ACC112 (cell line): Measurements from ENCODE around the gene DOCK2.

Experiments used
- H2AFZ ChIP-seq: fragments of 200-600 bp; sonication (generic); one replicate; pipeline ENCODE4 v1.6.0; 2017; ENCODE audit warnings: antibody characterized with exemption, low read length; ENCODE audit not compliant: unreplicated experiment
- H3K27ac ChIP-seq: fragments of 200-600 bp; sonication (generic); 2 replicates; pipeline ENCODE4 v1.5.1; 2014; ENCODE audit warnings: low read depth, mild to moderate bottlenecking, antibody characterized with exemption, low read length, moderate library complexity
- H3K27me3 ChIP-seq: fragments of 200-600 bp; sonication (generic); 2 replicates; pipeline ENCODE4 v1.6.1; 2014; ENCODE audit warnings: mild to moderate bottlenecking, antibody characterized with exemption, low read length, moderate library complexity, mixed read lengths; ENCODE audit not compliant: insufficient read depth
- H3K36me3 ChIP-seq: fragments of 200-600 bp; sonication (generic); 2 replicates; pipeline ENCODE4 v1.6.1; 2016; ENCODE audit warnings: mild to moderate bottlenecking, antibody characterized with exemption, low read length, moderate library complexity, mixed read lengths; ENCODE audit not compliant: insufficient read depth
- H3K4me1 ChIP-seq: fragments of 200-600 bp; sonication (generic); one replicate; pipeline ENCODE4 v1.6.1; 2016; ENCODE audit warnings: low read length, mixed read lengths; ENCODE audit not compliant: insufficient read depth, unreplicated experiment, control insufficient read depth
- H3K4me3 ChIP-seq: fragments of 200-600 bp; sonication (generic); 2 replicates; pipeline ENCODE4 v1.5.1; 2014; ENCODE audit warnings: mild to moderate bottlenecking, low read depth, low read length
- H3K79me2 ChIP-seq: fragments of 200-600 bp; sonication (generic); one replicate; pipeline ENCODE4 v1.6.0; 2016; ENCODE audit warnings: low read length; ENCODE audit not compliant: control insufficient read depth, unreplicated experiment, insufficient read depth

DOCK2 gene

GRCh38 chr5:169637549-169638121, 560 bp downstream of the DOCK2 start:
- Histone ChIP-seq H3K36me3 (no peaks in the 10 kb centered on the region), H3K4me3 (peak overlapping the region; percentile 78), H3K4me1 (no peaks in the 10 kb centered on the region), H3K79me2 (no peaks in the 10 kb centered on the region), H3K27ac (no peak overlapping the region), H2AFZ (peak overlapping the region; percentile 58), H3K27me3 (no peaks in the 10 kb centered on the region)

GRCh38 chr5:169641253-169641652, 4.2 kb downstream of the DOCK2 start:
- no peaks in the 10 kb centered on the region for H3K4me1 ChIP-seq
- H2AFZ ChIP-seq, result no peak overlapping the region
- H3K36me3 ChIP-seq, result no peaks in the 10 kb centered on the region
- no peak overlapping the region for H3K27ac ChIP-seq
- no peaks in the 10 kb centered on the region for H3K79me2 ChIP-seq
- H3K27me3 ChIP-seq, result no peaks in the 10 kb centered on the region
- no peak overlapping the region for H3K4me3 ChIP-seq

GRCh38 chr5:169646856-169647255, 9.8 kb downstream of the DOCK2 start:
- Histone ChIP-seq H3K79me2 (no peaks in the 10 kb centered on the region), H3K27me3 (no peaks in the 10 kb centered on the region), H3K4me3 (no peak overlapping the region), H3K27ac (no peak overlapping the region), H3K36me3 (no peaks in the 10 kb centered on the region), H2AFZ (no peak overlapping the region), H3K4me1 (peaks cover 15% of the 10 kb centered on the region)

- Histone ChIP-seq H2AFZ (no peak overlapping the region), H3K4me1 (peaks cover 20% of the 10 kb centered on the region), H3K79me2 (no peaks in the 10 kb centered on the region), H3K27ac (no peak overlapping the region), H3K27me3 (no peaks in the 10 kb centered on the region), H3K4me3 (no peak overlapping the region), H3K36me3 (no peaks in the 10 kb centered on the region)
These were observed 10.5 kb downstream of the DOCK2 start for GRCh38 chr5:169647566-169647965.

GRCh38 chr5:169648725-169649310, 11.7 kb downstream of the DOCK2 start:
- no peak overlapping the region for H2AFZ ChIP-seq
- H3K4me1 ChIP-seq, result peaks cover 20% of the 10 kb centered on the region
- H3K36me3 ChIP-seq, result no peaks in the 10 kb centered on the region
- no peaks in the 10 kb centered on the region for H3K27me3 ChIP-seq
- H3K79me2 ChIP-seq, result no peaks in the 10 kb centered on the region
- H3K4me3 ChIP-seq, result no peak overlapping the region
- H3K27ac ChIP-seq, result no peak overlapping the region

GRCh38 chr5:169649486-169649885, 12.4 kb downstream of the DOCK2 start:
- no peaks in the 10 kb centered on the region for H3K79me2 ChIP-seq
- peaks cover 20% of the 10 kb centered on the region for H3K4me1 ChIP-seq
- no peaks in the 10 kb centered on the region for H3K27me3 ChIP-seq
- no peak overlapping the region for H3K27ac ChIP-seq
- no peak overlapping the region for H2AFZ ChIP-seq
- no peaks in the 10 kb centered on the region for H3K36me3 ChIP-seq
- no peak overlapping the region for H3K4me3 ChIP-seq

- Histone ChIP-seq H3K4me1 (peaks cover 20% of the 10 kb centered on the region), H3K79me2 (no peaks in the 10 kb centered on the region), H3K36me3 (no peaks in the 10 kb centered on the region), H2AFZ (peak overlapping the region; percentile 75), H3K4me3 (peak overlapping the region; percentile 26), H3K27ac (peak overlapping the region; percentile 47), H3K27me3 (no peaks in the 10 kb centered on the region)
These were observed 13.7 kb downstream of the DOCK2 start for GRCh38 chr5:169650701-169651331.

GRCh38 chr5:169651526-169651925, 14.5 kb downstream of the DOCK2 start:
- Histone ChIP-seq H3K27me3 (no peaks in the 10 kb centered on the region), H3K27ac (no peak overlapping the region), H2AFZ (peak overlapping the region; percentile 75), H3K4me1 (peaks cover 20% of the 10 kb centered on the region), H3K79me2 (no peaks in the 10 kb centered on the region), H3K36me3 (no peaks in the 10 kb centered on the region), H3K4me3 (peak overlapping the region; percentile 26; the same call in 1 of the 2 replicates)

- H3K27ac ChIP-seq, result no peak overlapping the region
- H3K79me2 ChIP-seq, result no peaks in the 10 kb centered on the region
- H3K4me3 ChIP-seq, result no peak overlapping the region
- H3K4me1 ChIP-seq, result peaks cover 20% of the 10 kb centered on the region
- H3K36me3 ChIP-seq, result no peaks in the 10 kb centered on the region
- H2AFZ ChIP-seq, result no peak overlapping the region
- H3K27me3 ChIP-seq, result no peaks in the 10 kb centered on the region
These were observed 15.0 kb downstream of the DOCK2 start for GRCh38 chr5:169652057-169652456.

- Histone ChIP-seq H3K27ac (no peak overlapping the region), H3K36me3 (no peaks in the 10 kb centered on the region), H3K4me1 (peaks cover 20% of the 10 kb centered on the region), H2AFZ (no peak overlapping the region), H3K4me3 (no peak overlapping the region), H3K27me3 (no peaks in the 10 kb centered on the region), H3K79me2 (no peaks in the 10 kb centered on the region)
These were observed 16.0 kb downstream of the DOCK2 start for GRCh38 chr5:169653091-169653490.

GRCh38 chr5:169655353-169655752, 18.3 kb downstream of the DOCK2 start:
- Histone ChIP-seq H3K4me1 (peaks cover 20% of the 10 kb centered on the region), H3K27ac (no peak overlapping the region), H3K4me3 (no peak overlapping the region), H3K27me3 (no peaks in the 10 kb centered on the region), H3K36me3 (no peaks in the 10 kb centered on the region), H2AFZ (no peak overlapping the region), H3K79me2 (no peaks in the 10 kb centered on the region)
